HEK293 (cell line): ENCODE measurements around the gene ZNF445.

ENCODE experiments used
- BCL6B ChIP-seq: fragments of 450-650 bp; formaldehyde crosslinking; IDR thresholded peaks from 2 replicates; pipeline ENCODE4 v1.5.1; 2017; ENCODE audit warnings: missing biosample characterization, missing genetic modification characterization
- KLF9 ChIP-seq: fragments of 450-650 bp; formaldehyde crosslinking; IDR thresholded peaks from 2 replicates; pipeline ENCODE4 v1.5.1; 2016; ENCODE audit warnings: missing biosample characterization, missing genetic modification characterization, low read depth
- REST ChIP-seq: fragments of 450-650 bp; formaldehyde crosslinking; IDR thresholded peaks from 2 replicates; pipeline ENCODE4 v1.5.1; 2016; ENCODE audit warnings: missing biosample characterization, missing genetic modification characterization
- SP3 ChIP-seq: fragments of 450-650 bp; formaldehyde crosslinking; IDR thresholded peaks from 2 replicates; pipeline ENCODE4 v1.5.1; 2016; ENCODE audit warnings: missing biosample characterization, missing genetic modification characterization
- YY1 ChIP-seq: fragments of 450-650 bp; formaldehyde crosslinking; IDR thresholded peaks from 2 replicates; pipeline ENCODE4 v1.5.1; 2018; ENCODE audit warnings: missing biosample characterization, missing genetic modification characterization
- ZFP37 ChIP-seq: fragments of 450-650 bp; formaldehyde crosslinking; IDR thresholded peaks from 2 replicates; pipeline ENCODE4 v1.5.1; 2016; ENCODE audit warnings: missing biosample characterization, missing genetic modification characterization
- ZNF175 ChIP-seq: fragments of 450-650 bp; formaldehyde crosslinking; IDR thresholded peaks from 2 replicates; pipeline ENCODE4 v1.5.1; 2016; ENCODE audit warnings: missing biosample characterization, missing genetic modification characterization
- ZNF223 ChIP-seq: fragments of 450-650 bp; formaldehyde crosslinking; IDR thresholded peaks from 2 replicates; pipeline ENCODE4 v1.5.1; 2016; ENCODE audit warnings: missing biosample characterization, missing genetic modification characterization
- ZNF274 ChIP-seq, 2 experiments: fragments of 200-500 bp in 1 of 2; fragments of 450-650 bp in 1 of 2; sonication (Bioruptor generic) in 1 of 2; formaldehyde crosslinking in 1 of 2; IDR thresholded peaks; 2 replicates each; pipeline versions ENCODE4 v1.5.1 to v1.6.1; 2014 to 2016; ENCODE audit warnings: borderline replicate concordance in 1 of 2, inconsistent platforms in 1 of 2, low read length in 1 of 2, missing biosample characterization in 1 of 2, missing genetic modification characterization in 1 of 2
- ZNF571 ChIP-seq: fragments of 450-650 bp; formaldehyde crosslinking; IDR thresholded peaks from 2 replicates; pipeline ENCODE4 v1.5.0; 2017; ENCODE audit warnings: missing biosample characterization, missing genetic modification characterization
- TF ChIP-seq, protein P1 (sequence below): fragments of 450-650 bp; formaldehyde crosslinking; IDR thresholded peaks from 2 replicates; pipeline ENCODE4 v1.5.1; 2016; ENCODE audit warnings: missing biosample characterization, missing genetic modification characterization
- TF ChIP-seq, protein P2 (sequence below): fragments of 450-650 bp; formaldehyde crosslinking; optimal IDR thresholded peaks from 2 replicates; pipeline ENCODE3; 2016; ENCODE audit warnings: missing biosample characterization, mild to moderate bottlenecking, missing genetic modification characterization
- TF ChIP-seq, protein P3 (sequence below): IDR thresholded peaks from 2 replicates; pipeline ENCODE4 v1.6.1; 2011; ENCODE audit warnings: mild to moderate bottlenecking, low read depth, low read length, borderline replicate concordance

- TF ChIP-seq, protein P1, sequence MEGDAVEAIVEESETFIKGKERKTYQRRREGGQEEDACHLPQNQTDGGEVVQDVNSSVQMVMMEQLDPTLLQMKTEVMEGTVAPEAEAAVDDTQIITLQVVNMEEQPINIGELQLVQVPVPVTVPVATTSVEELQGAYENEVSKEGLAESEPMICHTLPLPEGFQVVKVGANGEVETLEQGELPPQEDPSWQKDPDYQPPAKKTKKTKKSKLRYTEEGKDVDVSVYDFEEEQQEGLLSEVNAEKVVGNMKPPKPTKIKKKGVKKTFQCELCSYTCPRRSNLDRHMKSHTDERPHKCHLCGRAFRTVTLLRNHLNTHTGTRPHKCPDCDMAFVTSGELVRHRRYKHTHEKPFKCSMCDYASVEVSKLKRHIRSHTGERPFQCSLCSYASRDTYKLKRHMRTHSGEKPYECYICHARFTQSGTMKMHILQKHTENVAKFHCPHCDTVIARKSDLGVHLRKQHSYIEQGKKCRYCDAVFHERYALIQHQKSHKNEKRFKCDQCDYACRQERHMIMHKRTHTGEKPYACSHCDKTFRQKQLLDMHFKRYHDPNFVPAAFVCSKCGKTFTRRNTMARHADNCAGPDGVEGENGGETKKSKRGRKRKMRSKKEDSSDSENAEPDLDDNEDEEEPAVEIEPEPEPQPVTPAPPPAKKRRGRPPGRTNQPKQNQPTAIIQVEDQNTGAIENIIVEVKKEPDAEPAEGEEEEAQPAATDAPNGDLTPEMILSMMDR (tag by site-specific recombination) = no peak
- no peak for TF ChIP-seq YY1 (tag by site-specific recombination)
- no peak for TF ChIP-seq ZNF571 (tag by site-specific recombination)
- TF ChIP-seq BCL6B = no peak
- no peak for TF ChIP-seq ZNF274 (IDR thresholded peaks at IDR 0.05; ENCODE audit: low read length)
- no peak for TF ChIP-seq ZNF274 (tag by site-specific recombination; IDR thresholded peaks at IDR 0.05; ENCODE audit: borderline replicate concordance)
- TF ChIP-seq, protein P2, sequence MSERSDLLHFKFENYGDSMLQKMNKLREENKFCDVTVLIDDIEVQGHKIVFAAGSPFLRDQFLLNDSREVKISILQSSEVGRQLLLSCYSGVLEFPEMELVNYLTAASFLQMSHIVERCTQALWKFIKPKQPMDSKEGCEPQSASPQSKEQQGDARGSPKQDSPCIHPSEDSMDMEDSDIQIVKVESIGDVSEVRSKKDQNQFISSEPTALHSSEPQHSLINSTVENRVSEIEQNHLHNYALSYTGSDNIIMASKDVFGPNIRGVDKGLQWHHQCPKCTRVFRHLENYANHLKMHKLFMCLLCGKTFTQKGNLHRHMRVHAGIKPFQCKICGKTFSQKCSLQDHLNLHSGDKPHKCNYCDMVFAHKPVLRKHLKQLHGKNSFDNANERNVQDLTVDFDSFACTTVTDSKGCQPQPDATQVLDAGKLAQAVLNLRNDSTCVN (tag by site-specific recombination) = no peak
- TF ChIP-seq SP3 (tag by site-specific recombination) = no peak
- TF ChIP-seq ZFP37 (tag by site-specific recombination) = no peak
- TF ChIP-seq ZNF175 (tag by site-specific recombination) = no peak
- TF ChIP-seq REST = no peak
- TF ChIP-seq KLF9 (tag by site-specific recombination) = no peak
- TF ChIP-seq ZNF223 (tag by site-specific recombination) = no peak
- TF ChIP-seq, protein P3, sequence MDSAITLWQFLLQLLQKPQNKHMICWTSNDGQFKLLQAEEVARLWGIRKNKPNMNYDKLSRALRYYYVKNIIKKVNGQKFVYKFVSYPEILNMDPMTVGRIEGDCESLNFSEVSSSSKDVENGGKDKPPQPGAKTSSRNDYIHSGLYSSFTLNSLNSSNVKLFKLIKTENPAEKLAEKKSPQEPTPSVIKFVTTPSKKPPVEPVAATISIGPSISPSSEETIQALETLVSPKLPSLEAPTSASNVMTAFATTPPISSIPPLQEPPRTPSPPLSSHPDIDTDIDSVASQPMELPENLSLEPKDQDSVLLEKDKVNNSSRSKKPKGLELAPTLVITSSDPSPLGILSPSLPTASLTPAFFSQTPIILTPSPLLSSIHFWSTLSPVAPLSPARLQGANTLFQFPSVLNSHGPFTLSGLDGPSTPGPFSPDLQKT = no peak
Observed at GRCh38 chr3:44409640-44410410, 67.6 kb downstream of the ZNF445 start.
